Kidney epithelial cell (primary cell): Measurements from ENCODE around the gene HES1. TPM values are rescaled to one million over a fixed set of nuclear protein-coding genes. Genes with fewer than 3 reads are reported as not detected.
A peak's percentile ranks its signal among the peaks of the same experiment; 100 is the strongest.
"Not testable (repeated sequence)": the region's sequence is repeated elsewhere in the genome, so short reads cannot be mapped to it uniquely, and the experiment has no call there.

Experiments used
- DNase-seq: peaks from one replicate; pipeline ENCODE4 v3.0.0-alpha.2; 2010; ENCODE audit warnings: low read depth
- H3K27me3 ChIP-seq: 2 replicates; pipeline ENCODE4 v1.6.0; 2011; ENCODE audit warnings: low read length; ENCODE audit not compliant: control insufficient read depth, insufficient read depth
- H3K36me3 ChIP-seq: 2 replicates; pipeline ENCODE4 v1.5.1; 2011; ENCODE audit warnings: low read length; ENCODE audit not compliant: control insufficient read depth, insufficient read depth
- H3K4me3 ChIP-seq: 2 replicates; pipeline ENCODE4 v1.5.1; 2011; ENCODE audit warnings: low read depth, mild to moderate bottlenecking, control low read depth, low read length
- total RNA-seq: library from RNA; depleted of rRNA; stranded (reverse); fragments of >200 nt; gene quantifications from 2 replicates; pipeline ENCODE4 v1.2.3, GENCODE V29; 2015
- TF ChIP-seq, protein P1 (sequence below): IDR thresholded peaks from 2 replicates; pipeline ENCODE4 v1.5.1; 2011; ENCODE audit warnings: mild to moderate bottlenecking, moderate library complexity, low read length, control low read depth, inconsistent platforms; ENCODE audit not compliant: insufficient read depth, poor library complexity, severe bottlenecking

The HES1 gene
- total RNA-seq, 1 donor from 2014 or later: 50.7 TPM

DNA sequence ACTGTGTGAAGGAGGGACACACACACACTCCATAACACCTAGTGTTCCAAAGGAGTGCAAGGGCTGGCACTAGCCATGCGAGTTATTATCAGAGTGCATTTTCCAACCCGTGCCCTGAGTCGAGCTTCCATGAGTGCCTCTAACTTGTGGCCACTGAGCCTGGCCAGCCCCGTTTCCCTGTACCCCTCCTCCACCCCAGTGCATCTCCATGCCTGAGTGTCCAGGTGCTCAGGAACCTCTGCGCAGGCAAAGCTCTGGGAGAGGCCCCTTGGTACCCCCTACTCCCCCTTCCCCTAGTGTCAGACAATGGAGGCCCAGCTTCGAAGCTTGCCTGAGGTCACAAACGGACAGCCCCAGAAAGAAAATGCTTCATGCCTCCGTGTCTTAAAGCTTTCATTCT is 45.2 kb upstream of the HES1 start:
- Histone ChIP-seq H3K27me3 (no peaks in the 10 kb centered on the region), H3K36me3 (no peaks in the 10 kb centered on the region), H3K4me3 (no peak overlapping the region)
- TF ChIP-seq, protein P1, sequence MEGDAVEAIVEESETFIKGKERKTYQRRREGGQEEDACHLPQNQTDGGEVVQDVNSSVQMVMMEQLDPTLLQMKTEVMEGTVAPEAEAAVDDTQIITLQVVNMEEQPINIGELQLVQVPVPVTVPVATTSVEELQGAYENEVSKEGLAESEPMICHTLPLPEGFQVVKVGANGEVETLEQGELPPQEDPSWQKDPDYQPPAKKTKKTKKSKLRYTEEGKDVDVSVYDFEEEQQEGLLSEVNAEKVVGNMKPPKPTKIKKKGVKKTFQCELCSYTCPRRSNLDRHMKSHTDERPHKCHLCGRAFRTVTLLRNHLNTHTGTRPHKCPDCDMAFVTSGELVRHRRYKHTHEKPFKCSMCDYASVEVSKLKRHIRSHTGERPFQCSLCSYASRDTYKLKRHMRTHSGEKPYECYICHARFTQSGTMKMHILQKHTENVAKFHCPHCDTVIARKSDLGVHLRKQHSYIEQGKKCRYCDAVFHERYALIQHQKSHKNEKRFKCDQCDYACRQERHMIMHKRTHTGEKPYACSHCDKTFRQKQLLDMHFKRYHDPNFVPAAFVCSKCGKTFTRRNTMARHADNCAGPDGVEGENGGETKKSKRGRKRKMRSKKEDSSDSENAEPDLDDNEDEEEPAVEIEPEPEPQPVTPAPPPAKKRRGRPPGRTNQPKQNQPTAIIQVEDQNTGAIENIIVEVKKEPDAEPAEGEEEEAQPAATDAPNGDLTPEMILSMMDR: no peak
- DNase-seq: no peak

- H3K27me3 ChIP-seq: no peaks in the 10 kb centered on the region
- DNase-seq: peak; percentile 78
- H3K36me3 ChIP-seq: no peaks in the 10 kb centered on the region
- H3K4me3 ChIP-seq: no peak overlapping the region
- TF ChIP-seq, protein P1: no peak
These were observed 44.8 kb upstream of the HES1 start for GRCh38 chr3:194091141-194091540.

GRCh38 chr3:194091897-194092296 is 44.1 kb upstream of the HES1 start:
- not testable (repeated sequence) for H3K4me3 ChIP-seq, H3K36me3 ChIP-seq, DNase-seq, H3K27me3 ChIP-seq

GRCh38 chr3:194092881-194093301 is 43.1 kb upstream of the HES1 start:
- Histone ChIP-seq H3K4me3 (no peak overlapping the region), H3K36me3 (no peaks in the 10 kb centered on the region), H3K27me3 (no peaks in the 10 kb centered on the region)
- no peak for DNase-seq
- TF ChIP-seq, protein P1: no peak

- no peak for DNase-seq
- TF ChIP-seq, protein P1: no peak
- H3K27me3 ChIP-seq: no peaks in the 10 kb centered on the region
- H3K4me3 ChIP-seq: no peak overlapping the region
- no peaks in the 10 kb centered on the region for H3K36me3 ChIP-seq
These were observed 42.1 kb upstream of the HES1 start for GRCh38 chr3:194093842-194094241.

DNA sequence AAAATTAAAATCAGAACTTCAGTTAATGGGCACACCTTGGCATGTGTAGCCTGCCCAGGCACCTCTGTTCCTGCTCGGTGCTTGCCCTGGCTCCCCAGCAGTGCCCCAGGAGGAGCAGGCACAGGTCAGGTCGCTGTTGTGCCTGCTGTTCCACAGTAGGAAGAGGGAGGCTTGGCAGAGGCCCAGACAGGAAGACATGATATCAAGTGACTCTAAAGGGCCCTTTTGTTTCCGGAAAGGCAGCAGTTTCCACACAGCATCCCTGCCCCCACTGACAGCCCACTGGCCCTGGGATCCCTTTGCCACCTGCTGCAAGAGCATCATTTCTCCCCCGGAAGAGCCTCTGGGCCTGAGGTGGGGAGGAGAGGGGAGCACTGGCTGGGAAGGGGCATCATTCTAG is 40.5 kb upstream of the HES1 start:
- Histone ChIP-seq H3K4me3 (no peak overlapping the region), H3K27me3 (no peaks in the 10 kb centered on the region), H3K36me3 (no peaks in the 10 kb centered on the region)
- DNase-seq: no peak
- TF ChIP-seq, protein P1: no peak

DNA sequence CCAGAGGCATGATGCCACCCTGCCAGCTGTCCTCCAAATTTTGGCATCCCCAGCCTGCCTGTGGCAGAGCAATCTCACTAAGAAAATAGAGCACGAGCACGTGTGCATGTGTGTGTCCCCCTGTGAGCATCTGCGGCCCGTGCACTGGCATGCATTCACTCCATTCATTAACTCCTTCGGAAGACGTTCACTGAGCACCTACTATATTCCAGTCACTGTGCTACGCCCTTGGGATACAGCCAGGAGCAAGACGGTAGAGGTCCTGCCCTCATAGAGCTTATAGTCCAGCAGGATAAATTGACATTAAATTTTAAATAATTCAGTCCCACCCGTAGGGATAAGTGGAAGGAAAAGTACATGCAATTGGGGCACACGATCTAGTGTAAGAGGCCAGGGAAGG is 40.0 kb upstream of the HES1 start:
- TF ChIP-seq, protein P1: no peak
- no peaks in the 10 kb centered on the region for H3K36me3 ChIP-seq
- no peak for DNase-seq

More for the DNA sequence above, 40.0 kb upstream of the HES1 start:
- Histone ChIP-seq H3K27me3 (no peaks in the 10 kb centered on the region), H3K4me3 (no peak overlapping the region)
